Panc1 (cell line): ENCODE data around the gene CTDP1. TPM values are rescaled to one million over a fixed set of nuclear protein-coding genes. Genes with fewer than 3 reads are reported as not detected.

Experiments
- ATAC-seq: fragments of 200-7000 bp; cut with Tn5 transposase; 2 replicates; pipeline ENCODE4 v1.9.1; 2020; ENCODE audit warnings: mild to moderate bottlenecking, moderate library complexity
- BruUV-seq: library from RNA; stranded (reverse); fragments of 400-500 nt; replicated peaks from 2 replicates; lab custom pipeline; 2021; lab: Mats Ljungman, UMichigan
- CTCF ChIA-PET: fragments of 300-600 bp; sonication (Branson Sonifier 250); formaldehyde crosslinking; loops from one replicate; lab custom pipeline; 2022; ENCODE audit warnings: antibody characterized with exemption; lab: Charles Lee
- POLR2A ChIA-PET: fragments of 300-600 bp; sonication (Branson Sonifier 250); formaldehyde crosslinking; loops from one replicate; lab custom pipeline; 2022; ENCODE audit warnings: antibody characterized with exemption; lab: Charles Lee
- DNase-seq: peaks from one replicate; pipeline ENCODE4 v3.0.0-alpha.2; 2010; ENCODE audit warnings: low read depth, low spot score
- H3K27ac ChIP-seq: 2 replicates; pipeline ENCODE4 v1.5.1; 2011; ENCODE audit warnings: mild to moderate bottlenecking, low read length, inconsistent platforms
- H3K27me3 ChIP-seq: fragments of 200-500 bp; sonication (Bioruptor generic); 2 replicates; pipeline ENCODE4 v1.6.0; 2014; ENCODE audit warnings: low read length, inconsistent platforms; ENCODE audit not compliant: control insufficient read depth, insufficient read depth
- H3K36me3 ChIP-seq: fragments of 200-500 bp; sonication (Bioruptor generic); 2 replicates; pipeline ENCODE4 v1.5.1; 2014; ENCODE audit warnings: inconsistent platforms, mild to moderate bottlenecking, low read length, moderate library complexity; ENCODE audit not compliant: control insufficient read depth, insufficient read depth
- H3K4me1 ChIP-seq: 2 replicates; pipeline ENCODE4 v1.5.1; 2011; ENCODE audit warnings: inconsistent platforms, mild to moderate bottlenecking, low read length, moderate library complexity; ENCODE audit not compliant: control insufficient read depth, insufficient read depth
- H3K4me3 ChIP-seq, 2 experiments: 2 replicates each; pipeline ENCODE4 v1.5.1; 2011 to 2012; ENCODE audit warnings: low read depth in 2 of 2, low read length in 2 of 2, mild to moderate bottlenecking in 2 of 2, inconsistent platforms in 1 of 2, moderate library complexity in 1 of 2
- H3K9me3 ChIP-seq: fragments of 200-500 bp; sonication (Bioruptor generic); 2 replicates; pipeline ENCODE4 v1.5.1; 2014; ENCODE audit warnings: low read depth, mild to moderate bottlenecking, inconsistent platforms, low read length, moderate library complexity; ENCODE audit not compliant: control insufficient read depth, insufficient read depth
- POLR2AphosphoS5 ChIP-seq: IDR thresholded peaks from 2 replicates; pipeline ENCODE4 v1.6.1; 2012; ENCODE audit warnings: mild to moderate bottlenecking, low read depth, low read length, moderate library complexity
- SIN3A ChIP-seq: IDR thresholded peaks from 2 replicates; pipeline ENCODE4 v1.6.1; 2012; ENCODE audit warnings: low read depth, mild to moderate bottlenecking, low read length, moderate library complexity, borderline replicate concordance; ENCODE audit not compliant: insufficient read depth
- TCF7L2 ChIP-seq: IDR thresholded peaks from 2 replicates; pipeline ENCODE4 v1.6.1; 2011; ENCODE audit warnings: mild to moderate bottlenecking, low read depth, low read length, inconsistent platforms
- in situ Hi-C: cut with HindIII; loops from 2 replicates; pipeline ENCODE4 v1.10.0; 2016; ENCODE audit warnings: low sequenced_read_pairs, low pct_unique_long_range_greater_than_20kb
- intact Hi-C: fragments of 100-400 bp; cut with micrococcal nuclease; formaldehyde crosslinking; loops from one replicate; pipeline ENCODE4 v1.10.0; 2022; ENCODE audit not compliant: unreplicated experiment
- total RNA-seq: library from RNA; stranded (reverse); gene quantifications from one replicate; pipeline ENCODE4 v1.2.1, GENCODE V29; 2021; ENCODE audit not compliant: unreplicated experiment
- TF ChIP-seq, protein P1 (sequence below), 2 experiments: IDR thresholded peaks; 2 replicates each; pipeline ENCODE4 v1.6.1; 2011 to 2012; ENCODE audit warnings: low read depth in 2 of 2, control low read depth in 1 of 2, low read length in 1 of 2, mild to moderate bottlenecking in 1 of 2, moderate library complexity in 1 of 2; ENCODE audit not compliant: insufficient read depth in 1 of 2
- TF ChIP-seq, protein P2 (sequence below): fragments of 450-650 bp; IDR thresholded peaks from 2 replicates; pipeline ENCODE4 v1.5.1; 2017; ENCODE audit warnings: mild to moderate bottlenecking

The CTDP1 gene
- total RNA-seq, 1 experiment from 2014 or later: 52.8 TPM

DNA sequence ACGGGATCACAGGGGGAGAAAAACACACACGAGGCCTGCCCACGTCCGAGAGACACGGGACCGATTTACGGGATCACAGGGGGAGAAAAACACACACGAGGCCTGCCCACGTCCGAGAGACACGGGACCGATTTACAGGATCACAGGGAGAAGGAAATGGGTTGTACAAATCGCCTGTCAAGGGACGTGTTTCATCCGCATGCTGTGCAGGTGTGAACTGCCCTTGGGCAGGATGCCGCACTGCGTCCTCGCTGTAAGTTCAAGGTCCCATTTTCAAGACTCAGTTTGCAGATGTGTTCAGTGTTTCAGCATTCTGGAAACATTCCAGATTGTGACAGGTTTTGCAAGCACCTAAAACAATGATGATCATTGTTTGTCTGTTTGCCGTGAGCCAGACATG is 115.8 kb downstream of the CTDP1 start:
- H3K36me3 ChIP-seq: no peaks in the 10 kb centered on the region
- peaks cover 3% of the 10 kb centered on the region; the same call in 1 of the 2 replicates for H3K4me1 ChIP-seq
- intact Hi-C loops: no loop called here
- TF ChIP-seq POLR2AphosphoS5 (no peak), TCF7L2 (no peak), SIN3A (no peak)
- TF ChIP-seq, protein P1, sequence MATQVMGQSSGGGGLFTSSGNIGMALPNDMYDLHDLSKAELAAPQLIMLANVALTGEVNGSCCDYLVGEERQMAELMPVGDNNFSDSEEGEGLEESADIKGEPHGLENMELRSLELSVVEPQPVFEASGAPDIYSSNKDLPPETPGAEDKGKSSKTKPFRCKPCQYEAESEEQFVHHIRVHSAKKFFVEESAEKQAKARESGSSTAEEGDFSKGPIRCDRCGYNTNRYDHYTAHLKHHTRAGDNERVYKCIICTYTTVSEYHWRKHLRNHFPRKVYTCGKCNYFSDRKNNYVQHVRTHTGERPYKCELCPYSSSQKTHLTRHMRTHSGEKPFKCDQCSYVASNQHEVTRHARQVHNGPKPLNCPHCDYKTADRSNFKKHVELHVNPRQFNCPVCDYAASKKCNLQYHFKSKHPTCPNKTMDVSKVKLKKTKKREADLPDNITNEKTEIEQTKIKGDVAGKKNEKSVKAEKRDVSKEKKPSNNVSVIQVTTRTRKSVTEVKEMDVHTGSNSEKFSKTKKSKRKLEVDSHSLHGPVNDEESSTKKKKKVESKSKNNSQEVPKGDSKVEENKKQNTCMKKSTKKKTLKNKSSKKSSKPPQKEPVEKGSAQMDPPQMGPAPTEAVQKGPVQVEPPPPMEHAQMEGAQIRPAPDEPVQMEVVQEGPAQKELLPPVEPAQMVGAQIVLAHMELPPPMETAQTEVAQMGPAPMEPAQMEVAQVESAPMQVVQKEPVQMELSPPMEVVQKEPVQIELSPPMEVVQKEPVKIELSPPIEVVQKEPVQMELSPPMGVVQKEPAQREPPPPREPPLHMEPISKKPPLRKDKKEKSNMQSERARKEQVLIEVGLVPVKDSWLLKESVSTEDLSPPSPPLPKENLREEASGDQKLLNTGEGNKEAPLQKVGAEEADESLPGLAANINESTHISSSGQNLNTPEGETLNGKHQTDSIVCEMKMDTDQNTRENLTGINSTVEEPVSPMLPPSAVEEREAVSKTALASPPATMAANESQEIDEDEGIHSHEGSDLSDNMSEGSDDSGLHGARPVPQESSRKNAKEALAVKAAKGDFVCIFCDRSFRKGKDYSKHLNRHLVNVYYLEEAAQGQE (IDR thresholded peaks at IDR 0.05; ENCODE audit: insufficient read depth in 1 of 2, low read depth in 2 of 2, low read length in 1 of 2): no peak
- TF ChIP-seq, protein P2, sequence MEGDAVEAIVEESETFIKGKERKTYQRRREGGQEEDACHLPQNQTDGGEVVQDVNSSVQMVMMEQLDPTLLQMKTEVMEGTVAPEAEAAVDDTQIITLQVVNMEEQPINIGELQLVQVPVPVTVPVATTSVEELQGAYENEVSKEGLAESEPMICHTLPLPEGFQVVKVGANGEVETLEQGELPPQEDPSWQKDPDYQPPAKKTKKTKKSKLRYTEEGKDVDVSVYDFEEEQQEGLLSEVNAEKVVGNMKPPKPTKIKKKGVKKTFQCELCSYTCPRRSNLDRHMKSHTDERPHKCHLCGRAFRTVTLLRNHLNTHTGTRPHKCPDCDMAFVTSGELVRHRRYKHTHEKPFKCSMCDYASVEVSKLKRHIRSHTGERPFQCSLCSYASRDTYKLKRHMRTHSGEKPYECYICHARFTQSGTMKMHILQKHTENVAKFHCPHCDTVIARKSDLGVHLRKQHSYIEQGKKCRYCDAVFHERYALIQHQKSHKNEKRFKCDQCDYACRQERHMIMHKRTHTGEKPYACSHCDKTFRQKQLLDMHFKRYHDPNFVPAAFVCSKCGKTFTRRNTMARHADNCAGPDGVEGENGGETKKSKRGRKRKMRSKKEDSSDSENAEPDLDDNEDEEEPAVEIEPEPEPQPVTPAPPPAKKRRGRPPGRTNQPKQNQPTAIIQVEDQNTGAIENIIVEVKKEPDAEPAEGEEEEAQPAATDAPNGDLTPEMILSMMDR: no peak
- no peaks in the 10 kb centered on the region for H3K9me3 ChIP-seq
- peaks cover 16% of the 10 kb centered on the region for H3K27me3 ChIP-seq
- no TSS peak for BruUV-seq
- H3K27ac ChIP-seq: no peak overlapping the region
- no peak overlapping the region for H3K4me3 ChIP-seq
- CTCF ChIA-PET: no interaction called here
- no peak for ATAC-seq
- in situ Hi-C loops: no loop called here
- DNase-seq: no peak
- POLR2A ChIA-PET: no interaction called here

DNA sequence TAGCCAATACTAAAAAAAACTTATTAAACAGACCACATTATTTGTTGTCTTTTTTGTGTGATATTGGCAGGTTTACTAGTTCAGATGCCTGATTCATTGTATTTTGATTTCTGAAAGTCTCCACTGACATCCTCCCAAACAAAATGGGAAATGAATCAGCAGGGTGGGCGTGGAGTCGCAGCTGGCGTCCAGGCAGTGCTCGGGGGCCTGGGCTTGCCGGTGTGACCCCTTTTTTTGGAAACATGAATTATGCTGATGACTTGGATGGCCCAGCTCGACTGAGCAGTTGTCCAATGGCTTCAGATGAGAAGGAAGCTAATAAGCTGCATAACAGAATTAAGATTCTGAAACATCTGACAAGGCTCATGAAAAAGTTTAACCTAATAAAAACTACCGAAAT is 116.4 kb downstream of the CTDP1 start:
- in situ Hi-C loops: no loop called here
- Histone ChIP-seq H3K9me3 (no peaks in the 10 kb centered on the region), H3K4me1 (peaks cover 3% of the 10 kb centered on the region; the same call in 1 of the 2 replicates), H3K36me3 (no peaks in the 10 kb centered on the region), H3K27me3 (peaks cover 16% of the 10 kb centered on the region), H3K4me3 (no peak overlapping the region), H3K27ac (no peak overlapping the region)
- DNase-seq: no peak
- POLR2A ChIA-PET: no interaction called here
- intact Hi-C loops: no loop called here
- TF ChIP-seq SIN3A (no peak), POLR2AphosphoS5 (no peak), TCF7L2 (no peak)
- TF ChIP-seq, protein P1 (IDR thresholded peaks at IDR 0.05; ENCODE audit: insufficient read depth in 1 of 2, low read depth in 2 of 2, low read length in 1 of 2): no peak
- TF ChIP-seq, protein P2: no peak
- CTCF ChIA-PET: no interaction called here
- ATAC-seq: no peak
- no TSS peak for BruUV-seq
